B cell (primary cell): Measurements from ENCODE around the gene DMRT1. TPM values are rescaled to one million over a fixed set of nuclear protein-coding genes. Genes with fewer than 3 reads are reported as not detected.

ENCODE experiments used
- ATAC-seq: fragments of 200-7000 bp; cut with Tn5 transposase; one replicate; pipeline ENCODE4 v1.10.0; 2021; ENCODE audit warnings: low read depth, mild to moderate bottlenecking, moderate number of reproducible peaks, moderate library complexity
- CTCF ChIA-PET: fragments of 350-600 bp; sonication (Branson Sonifier 250); formaldehyde crosslinking; loops from one replicate; lab custom pipeline; 2021; ENCODE audit warnings: antibody characterized with exemption, inconsistent platforms; lab: Charles Lee
- POLR2A ChIA-PET: fragments of 350-600 bp; sonication (Branson Sonifier 250); formaldehyde crosslinking; loops from one replicate; lab custom pipeline; 2021; ENCODE audit warnings: antibody characterized with exemption; lab: Charles Lee
- DNase-seq: peaks from one replicate; pipeline ENCODE4 v3.0.0; 2013
- H2AFZ ChIP-seq: 2 replicates; pipeline ENCODE4 v1.6.1; 2012; ENCODE audit warnings: mild to moderate bottlenecking, low read depth, low read length; ENCODE audit not compliant: insufficient read depth, poor library complexity, severe bottlenecking
- H3K27ac ChIP-seq, 2 donors: 1 replicate in 1 of 2; 2 replicates in 1 of 2; pipeline ENCODE4 v1.5.1; 2012 to 2013; ENCODE audit warnings: low read length in 2 of 2, mild to moderate bottlenecking in 2 of 2, moderate library complexity in 1 of 2
- H3K27me3 ChIP-seq, 4 experiments: fragments of 200-600 bp in 1 of 4; sonication (generic) in 1 of 4; replicated peaks in 1 of 4; 1 replicate in 2 of 4; 2 replicates in 2 of 4; pipeline versions ENCODE4 v1.6.1 to v1.7.0; 2013 to 2016; ENCODE audit warnings: low read length in 3 of 4, mild to moderate bottlenecking in 2 of 4, mixed read lengths in 1 of 4, moderate library complexity in 1 of 4; ENCODE audit not compliant: insufficient read depth in 4 of 4, control insufficient read depth in 3 of 4; ENCODE audit errors: control extremely low read depth in 1 of 4
- H3K36me3 ChIP-seq, 2 experiments: replicated peaks in 1 of 2; 1 replicate in 1 of 2; 2 replicates in 1 of 2; pipeline versions ENCODE4 v1.6.1 to v1.7.1; 2013; ENCODE audit warnings: low read length in 1 of 2; ENCODE audit not compliant: insufficient read depth in 2 of 2, control insufficient read depth in 1 of 2; ENCODE audit errors: control extremely low read depth in 1 of 2, extremely low read depth in 1 of 2
- H3K4me1 ChIP-seq, 2 donors: fragments of 200-600 bp in 1 of 2; sonication (generic) in 1 of 2; 1 replicate in 1 of 2; 2 replicates in 1 of 2; pipeline versions ENCODE4 v1.5.1 to v1.6.1; 2013 to 2017; ENCODE audit warnings: low read length in 2 of 2; ENCODE audit not compliant: control insufficient read depth in 2 of 2, insufficient read depth in 2 of 2
- H3K4me2 ChIP-seq: replicated peaks from 2 replicates; pipeline ENCODE3; 2012; ENCODE audit warnings: mild to moderate bottlenecking, low read depth, low read length; ENCODE audit not compliant: poor library complexity, severe bottlenecking
- H3K4me3 ChIP-seq, 5 experiments: fragments of 200-600 bp in 1 of 5; sonication (generic) in 1 of 5; 1 replicate in 3 of 5; 2 replicates in 2 of 5; pipeline versions ENCODE4 v1.5.1 to v1.7.0; 2011 to 2016; ENCODE audit warnings: low read length in 4 of 5, mild to moderate bottlenecking in 4 of 5, low read depth in 2 of 5, control low read depth in 1 of 5, moderate library complexity in 1 of 5; ENCODE audit not compliant: insufficient read depth in 1 of 5; ENCODE audit errors: control extremely low read depth in 1 of 5, extremely low read depth in 1 of 5
- H3K79me2 ChIP-seq: fragments of 200-600 bp; sonication (generic); one replicate; pipeline ENCODE4 v1.6.0; 2016; ENCODE audit warnings: low read length; ENCODE audit not compliant: control insufficient read depth, insufficient read depth
- H3K9ac ChIP-seq: fragments of 200-600 bp; sonication (generic); 2 replicates; pipeline ENCODE4 v1.6.1; 2017; ENCODE audit warnings: mild to moderate bottlenecking, low read length, moderate library complexity
- H3K9me3 ChIP-seq, 3 donors: one replicate each; pipeline versions ENCODE4 v1.6.1 to v1.7.1; 2013; ENCODE audit warnings: low read length in 2 of 3; ENCODE audit not compliant: control insufficient read depth in 2 of 3, insufficient read depth in 1 of 3; ENCODE audit errors: control extremely low read depth in 1 of 3
- H4K20me1 ChIP-seq: 2 replicates; pipeline ENCODE4 v1.6.0; 2012; ENCODE audit warnings: mild to moderate bottlenecking, low read length; ENCODE audit not compliant: insufficient read depth, control insufficient read depth, poor library complexity, severe bottlenecking
- H3K27ac Mint-ChIP-seq: one replicate; pipeline ENCODE4 v1.8.0; 2021; ENCODE audit warnings: mixed read lengths
- H3K27me3 Mint-ChIP-seq: one replicate; pipeline ENCODE4 v1.8.0; 2021; ENCODE audit warnings: mixed read lengths
- H3K4me1 Mint-ChIP-seq: one replicate; pipeline ENCODE4 v1.8.0; 2021; ENCODE audit warnings: mixed read lengths
- H3K4me3 Mint-ChIP-seq: one replicate; pipeline ENCODE4 v1.8.0; 2021; ENCODE audit warnings: mixed read lengths
- H3K9me3 Mint-ChIP-seq: one replicate; pipeline ENCODE4 v1.8.0; 2022; ENCODE audit warnings: mixed read lengths; ENCODE audit not compliant: insufficient read depth
- EZH2 ChIP-seq: IDR thresholded peaks from 2 replicates; pipeline ENCODE4 v1.6.1; 2012; ENCODE audit warnings: borderline replicate concordance, low read depth, mild to moderate bottlenecking, moderate library complexity, low read length; ENCODE audit not compliant: insufficient read depth, poor library complexity, severe bottlenecking
- WGBS: methylation state at CpG from one replicate; pipeline ENCODE4 v1.1.5; 2013; ENCODE audit warnings: missing lambda C conversion rate; ENCODE audit not compliant: insufficient coverage; 5-methylcytosine and 5-hydroxymethylcytosine counted together
- intact Hi-C: fragments of 100-400 bp; cut with micrococcal nuclease; formaldehyde crosslinking; loops from one replicate; pipeline ENCODE4 v1.10.0; 2022
- polyA plus RNA-seq: library from polyadenylated mRNA; depleted of rRNA; stranded (reverse); fragments of >200 nt; gene quantifications from 2 replicates; pipeline ENCODE4 v1.2.3, GENCODE V29; 2012
- total RNA-seq, 2 donors: library from RNA; stranded (reverse); fragments of 120-200 nt in 1 of 2; gene quantifications; 1 replicate in 1 of 2; 2 replicates in 1 of 2; pipeline versions ENCODE4 v1.2.3 to v1.2.4, GENCODE V29; 2013 to 2022
- TF ChIP-seq, protein P1 (sequence below): fragments of 200-600 bp; IDR thresholded peaks from one replicate; pipeline ENCODE4 v1.8.0; 2022; ENCODE audit warnings: antibody characterized with exemption, mild to moderate bottlenecking

DMRT1 gene
- total and polyA plus RNA-seq, 2 donors (not counting 1 experiment from before 2014, with no cell fraction given) = not detected

DNA sequence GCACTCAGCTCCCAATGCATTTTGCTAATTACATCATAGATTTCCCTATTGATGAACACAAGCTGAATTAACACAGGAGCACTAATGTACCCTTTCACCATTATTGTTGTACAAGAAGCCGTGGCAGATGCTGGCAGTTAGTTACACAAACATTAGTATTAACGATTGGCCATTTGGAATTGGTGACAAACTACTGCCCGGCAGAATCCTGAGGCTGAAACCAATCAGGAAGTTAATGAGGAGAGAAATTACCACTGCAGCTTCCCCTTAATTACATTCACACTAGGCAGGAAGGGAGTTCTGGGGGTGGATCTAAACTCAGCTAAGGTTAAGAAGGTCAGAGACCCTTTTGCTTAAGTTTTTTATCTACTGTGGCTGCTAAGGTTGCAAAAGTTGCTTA is 125.4 kb downstream of the DMRT1 start:
- H3K4me1 ChIP-seq = peaks cover 12 to 15% of the 10 kb centered on the region in 2 donors
- no peak overlapping the region for H2AFZ ChIP-seq
- no peak overlapping the region for H3K4me3 ChIP-seq
- ChIA-PET POLR2A (no interaction called here), CTCF (no interaction called here)
- no CpG with 5 or more reads among the region's 3 CpGs for WGBS
- Mint-ChIP-seq H3K4me1 (peaks cover 3% of the 10 kb centered on the region), H3K27me3 (peaks cover 66% of the 10 kb centered on the region), H3K4me3 (no peak overlapping the region), H3K27ac (no peak overlapping the region), H3K9me3 (no peaks in the 10 kb centered on the region)
- TF ChIP-seq, protein P1, sequence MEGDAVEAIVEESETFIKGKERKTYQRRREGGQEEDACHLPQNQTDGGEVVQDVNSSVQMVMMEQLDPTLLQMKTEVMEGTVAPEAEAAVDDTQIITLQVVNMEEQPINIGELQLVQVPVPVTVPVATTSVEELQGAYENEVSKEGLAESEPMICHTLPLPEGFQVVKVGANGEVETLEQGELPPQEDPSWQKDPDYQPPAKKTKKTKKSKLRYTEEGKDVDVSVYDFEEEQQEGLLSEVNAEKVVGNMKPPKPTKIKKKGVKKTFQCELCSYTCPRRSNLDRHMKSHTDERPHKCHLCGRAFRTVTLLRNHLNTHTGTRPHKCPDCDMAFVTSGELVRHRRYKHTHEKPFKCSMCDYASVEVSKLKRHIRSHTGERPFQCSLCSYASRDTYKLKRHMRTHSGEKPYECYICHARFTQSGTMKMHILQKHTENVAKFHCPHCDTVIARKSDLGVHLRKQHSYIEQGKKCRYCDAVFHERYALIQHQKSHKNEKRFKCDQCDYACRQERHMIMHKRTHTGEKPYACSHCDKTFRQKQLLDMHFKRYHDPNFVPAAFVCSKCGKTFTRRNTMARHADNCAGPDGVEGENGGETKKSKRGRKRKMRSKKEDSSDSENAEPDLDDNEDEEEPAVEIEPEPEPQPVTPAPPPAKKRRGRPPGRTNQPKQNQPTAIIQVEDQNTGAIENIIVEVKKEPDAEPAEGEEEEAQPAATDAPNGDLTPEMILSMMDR = no peak
- TF ChIP-seq EZH2 = no peak
- no peaks in the 10 kb centered on the region for H3K36me3 ChIP-seq
- H3K9me3 ChIP-seq = peaks cover 0 to 33% (median 4%) of the 10 kb centered on the region in 3 donors
- H3K27me3 ChIP-seq = peaks cover 0 to 69% (median 58%) of the 10 kb centered on the region in 4 experiments
- intact Hi-C loops = loop anchor here (5.0 kb wide), 1 partner anchor 80 kb away; no protein-coding TSS in a partner anchor
- H3K9ac ChIP-seq = no peak overlapping the region
- ATAC-seq = no peak
- no peak overlapping the region for H3K4me2 ChIP-seq
- H4K20me1 ChIP-seq = no peaks in the 10 kb centered on the region
- DNase-seq = no peak
- no peaks in the 10 kb centered on the region for H3K79me2 ChIP-seq
- H3K27ac ChIP-seq = no peak overlapping the region

DNA sequence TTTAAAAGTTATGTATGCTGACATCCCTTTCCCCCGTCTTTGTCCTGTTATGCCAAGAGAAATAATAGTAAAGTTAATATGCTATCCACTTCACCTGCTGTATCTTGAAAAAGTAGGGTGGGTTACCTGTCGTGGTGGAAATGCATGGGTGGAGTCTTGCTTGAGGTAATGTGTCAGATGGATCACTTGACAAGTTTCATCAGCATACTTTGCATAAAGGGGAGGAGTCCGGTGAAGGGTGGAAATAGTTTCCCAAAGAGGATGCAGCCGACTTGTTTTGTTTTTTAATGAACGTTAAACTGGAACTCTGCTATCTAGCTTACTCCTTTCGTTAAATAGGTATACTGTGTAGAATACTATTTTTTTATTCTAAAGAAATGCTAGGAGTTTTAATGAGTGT is 125.9 kb downstream of the DMRT1 start:
- peaks cover 62% of the 10 kb centered on the region for H3K27me3 Mint-ChIP-seq
- H3K9me3 Mint-ChIP-seq = no peaks in the 10 kb centered on the region
- DNase-seq = no peak
- peaks cover 3% of the 10 kb centered on the region for H3K4me1 Mint-ChIP-seq
- ChIA-PET POLR2A (no interaction called here), CTCF (no interaction called here)
- TF ChIP-seq EZH2 = no peak
- TF ChIP-seq, protein P1 = no peak
- no peaks in the 10 kb centered on the region for H4K20me1 ChIP-seq
- no peak overlapping the region for H3K4me2 ChIP-seq
- intact Hi-C loops = loop anchor here (5.0 kb wide), 1 partner anchor 80 kb away; no protein-coding TSS in a partner anchor
- no peak overlapping the region for H3K27ac Mint-ChIP-seq
- no peak overlapping the region for H2AFZ ChIP-seq
- no peak overlapping the region for H3K9ac ChIP-seq
- H3K9me3 ChIP-seq = peaks cover 0 to 39% (median 4%) of the 10 kb centered on the region in 3 donors
- H3K27me3 ChIP-seq = peaks cover 0 to 72% (median 63%) of the 10 kb centered on the region in 4 experiments
- H3K4me3 Mint-ChIP-seq = no peak overlapping the region
- WGBS = 0% methylated on average over 1 of the region's 6 CpGs
- peaks cover 18 to 20% of the 10 kb centered on the region in 2 donors for H3K4me1 ChIP-seq
- no peak overlapping the region for H3K27ac ChIP-seq
- no peak for ATAC-seq
- H3K79me2 ChIP-seq = no peaks in the 10 kb centered on the region
- no peak overlapping the region for H3K4me3 ChIP-seq
- no peaks in the 10 kb centered on the region for H3K36me3 ChIP-seq
